SK-N-SH (cell line): ENCODE results near the gene MDM4. TPM values are rescaled to one million over a fixed set of nuclear protein-coding genes. Genes with fewer than 3 reads are reported as not detected.

Source experiments
- CTCF ChIA-PET: fragments of 300-600, 350-600 bp; formaldehyde crosslinking; extraction: SDS; loops from one replicate; lab custom pipeline; 2021; lab: Yijun Ruan, JAX
- POLR2A ChIA-PET: fragments of 350-600 bp; sonication (Branson Sonifier 250); formaldehyde crosslinking; extraction: SDS; loops from one replicate; lab custom pipeline; 2020; ENCODE audit warnings: antibody characterized with exemption, inconsistent platforms; lab: Yijun Ruan, JAX
- DNase-seq: peaks from one replicate; pipeline ENCODE4 v3.0.0; 2012
- H2AFZ ChIP-seq: fragments of 200-600 bp; sonication (generic); 2 replicates; pipeline ENCODE4 v1.8.1; 2016; ENCODE audit warnings: antibody characterized with exemption, mild to moderate bottlenecking, low read depth
- H3F3A ChIP-seq: fragments of 200-600 bp; sonication (generic); replicated peaks from 2 replicates; pipeline ENCODE3; 2016; ENCODE audit warnings: antibody characterized with exemption, mild to moderate bottlenecking; ENCODE audit not compliant: insufficient read depth
- H3K27ac ChIP-seq, 2 experiments: fragments of 200-500 bp in 1 of 2; fragments of 200-600 bp in 1 of 2; sonication (Bioruptor generic) in 1 of 2; sonication (generic), shearing (Covaris generic) in 1 of 2; 2 replicates each; pipeline versions ENCODE4 v1.5.1 to v1.6.1; 2014 to 2016; ENCODE audit warnings: low read depth in 2 of 2, inconsistent platforms in 1 of 2, low read length in 1 of 2, mild to moderate bottlenecking in 1 of 2, mixed read lengths in 1 of 2
- H3K27me3 ChIP-seq: fragments of 200-600 bp; sonication (generic), shearing (Covaris generic); 2 replicates; pipeline ENCODE4 v1.6.1; 2016; ENCODE audit warnings: mixed run types; ENCODE audit not compliant: insufficient read depth
- H3K36me3 ChIP-seq, 2 experiments: fragments of 200-500 bp in 1 of 2; fragments of 200-600 bp in 1 of 2; sonication (Bioruptor generic) in 1 of 2; sonication (generic) in 1 of 2; replicated peaks in 1 of 2; 2 replicates each; pipeline versions ENCODE3 to v1.5.1; 2014 to 2016; ENCODE audit warnings: low read length in 1 of 2, mild to moderate bottlenecking in 1 of 2; ENCODE audit not compliant: insufficient read depth in 2 of 2, control insufficient read depth in 1 of 2
- H3K4me1 ChIP-seq, 2 experiments: fragments of 200-500 bp in 1 of 2; fragments of 200-600 bp in 1 of 2; sonication (Bioruptor generic) in 1 of 2; sonication (generic), shearing (Covaris generic) in 1 of 2; 2 replicates each; pipeline versions ENCODE4 v1.5.1 to v1.6.1; 2014 to 2016; ENCODE audit warnings: low read depth in 1 of 2, low read length in 1 of 2, mixed run types in 1 of 2; ENCODE audit not compliant: insufficient read depth in 2 of 2, control insufficient read depth in 1 of 2
- H3K4me2 ChIP-seq: fragments of 200-600 bp; sonication (generic), shearing (Covaris generic); 2 replicates; pipeline ENCODE4 v1.6.1; 2017; ENCODE audit warnings: mixed run types
- H3K4me3 ChIP-seq, 2 experiments: fragments of 200-500 bp in 1 of 2; fragments of 200-600 bp in 1 of 2; sonication (Bioruptor generic) in 1 of 2; sonication (generic), shearing (Covaris generic) in 1 of 2; 2 replicates each; pipeline versions ENCODE4 v1.5.1 to v1.8.1; 2014 to 2016; ENCODE audit warnings: low read depth in 2 of 2, inconsistent platforms in 1 of 2, low read length in 1 of 2, mild to moderate bottlenecking in 1 of 2, mixed read lengths in 1 of 2, moderate library complexity in 1 of 2
- H3K79me2 ChIP-seq: fragments of 200-600 bp; sonication (generic); 2 replicates; pipeline ENCODE4 v1.8.1; 2017; ENCODE audit warnings: mild to moderate bottlenecking; ENCODE audit not compliant: insufficient read depth
- H3K9ac ChIP-seq: fragments of 200-600 bp; sonication (generic); 2 replicates; pipeline ENCODE4 v1.6.1; 2017; ENCODE audit warnings: mixed run types
- H3K9me2 ChIP-seq: fragments of 200-600 bp; sonication (generic); 2 replicates; pipeline ENCODE4 v1.6.1; 2017; ENCODE audit warnings: mixed run types
- H3K9me3 ChIP-seq: fragments of 200-600 bp; sonication (generic); 2 replicates; pipeline ENCODE4 v1.6.1; 2017; ENCODE audit warnings: mixed run types, mild to moderate bottlenecking, moderate library complexity
- H4K20me1 ChIP-seq: fragments of 200-600 bp; sonication (generic); 2 replicates; pipeline ENCODE4 v1.6.1; 2017; ENCODE audit warnings: mild to moderate bottlenecking, mixed run types; ENCODE audit not compliant: insufficient read depth
- CTCF ChIP-seq: fragments of 200-600 bp; sonication (generic); IDR thresholded peaks from 2 replicates; pipeline ENCODE4 v1.6.1; 2017; ENCODE audit warnings: antibody characterized with exemption, mild to moderate bottlenecking, moderate library complexity
- ELF1 ChIP-seq: IDR thresholded peaks from 2 replicates; pipeline ENCODE4 v1.4.0; 2012
- EZH2phosphoT487 ChIP-seq: fragments of 200-600 bp; sonication (generic); IDR thresholded peaks from 2 replicates; pipeline ENCODE4 v1.6.1; 2017; ENCODE audit warnings: low read depth, mixed run types, mild to moderate bottlenecking, antibody characterized with exemption, moderate library complexity, borderline replicate concordance
- FOSL2 ChIP-seq: IDR thresholded peaks from 2 replicates; pipeline ENCODE4 v1.4.0; 2012; ENCODE audit warnings: low read depth, mild to moderate bottlenecking, moderate library complexity, borderline replicate concordance
- GABPA ChIP-seq: IDR thresholded peaks from 2 replicates; pipeline ENCODE4 v1.4.0; 2012; ENCODE audit warnings: low read depth, mild to moderate bottlenecking
- POLR2AphosphoS5 ChIP-seq: IDR thresholded peaks from 2 replicates; pipeline ENCODE4 v1.6.1; 2012; ENCODE audit warnings: low read depth, low read length
- REST ChIP-seq: IDR thresholded peaks from 2 replicates; pipeline ENCODE4 v1.6.1; 2012; ENCODE audit warnings: mild to moderate bottlenecking, low read depth, low read length, moderate library complexity
- RXRA ChIP-seq: IDR thresholded peaks from 2 replicates; pipeline ENCODE4 v1.4.0; 2012; ENCODE audit warnings: low read depth, mild to moderate bottlenecking, borderline replicate concordance
- SIN3A ChIP-seq: IDR thresholded peaks from 2 replicates; pipeline ENCODE4 v1.6.1; 2012; ENCODE audit warnings: low read depth, mild to moderate bottlenecking, low read length, moderate library complexity, borderline replicate concordance
- TEAD4 ChIP-seq: IDR thresholded peaks from 2 replicates; pipeline ENCODE4 v1.4.0; 2012; ENCODE audit warnings: mild to moderate bottlenecking, borderline replicate concordance; ENCODE audit not compliant: insufficient read depth
- USF1 ChIP-seq: IDR thresholded peaks from 2 replicates; pipeline ENCODE4 v1.4.0; 2012; ENCODE audit warnings: low read depth, borderline replicate concordance
- WGBS: methylation state at CpG from one replicate; pipeline ENCODE4 v1.1.6; 2017; ENCODE audit warnings: low lambda C conversion rate; 5-methylcytosine and 5-hydroxymethylcytosine counted together
- polyA plus RNA-seq, 3 experiments: library from polyadenylated mRNA; depleted of rRNA; stranded (reverse); fragments of >200 nt; gene quantifications; 2 replicates each; pipeline ENCODE4 v1.2.3, GENCODE V29; 2012

The MDM4 gene
- polyA plus RNA-seq, 1 of the 3 experiments (the other 2 are of a cell fraction) = 6.2 TPM

- Histone ChIP-seq H3K27ac (no peak overlapping the region), H3K4me1 (no peaks in the 10 kb centered on the region; a peak in 1 of 4 replicates), H3K27me3 (no peaks in the 10 kb centered on the region), H3K4me2 (no peak overlapping the region), H3K4me3 (no peak overlapping the region), H4K20me1 (no peaks in the 10 kb centered on the region), H3K79me2 (no peaks in the 10 kb centered on the region), H3K9me2 (no peaks in the 10 kb centered on the region), H3F3A (no peaks in the 10 kb centered on the region), H3K36me3 (peaks cover 0 to 3% of the 10 kb centered on the region in 2 experiments), H2AFZ (no peak overlapping the region), H3K9me3 (no peaks in the 10 kb centered on the region), H3K9ac (no peak overlapping the region)
- 94% methylated on average over 4 of the region's 4 CpGs for WGBS
- CTCF ChIA-PET = interaction anchor here (0.9 to 18.4 kb wide), 27 partner anchors 11 to 397 kb away, joined by 3 to 568 read pairs (median 9); no protein-coding TSS in a partner anchor
- POLR2A ChIA-PET = no interaction called here
- DNase-seq = no peak
- no peak for TF ChIP-seq EZH2phosphoT487
- TF ChIP-seq RXRA = no peak
- TF ChIP-seq ELF1 = no peak
- no peak for TF ChIP-seq FOSL2
- no peak for TF ChIP-seq GABPA
- TF ChIP-seq CTCF = no peak
- TF ChIP-seq REST = no peak
- TF ChIP-seq USF1 = no peak
- TF ChIP-seq TEAD4 = no peak
- TF ChIP-seq POLR2AphosphoS5 = no peak
- no peak for TF ChIP-seq SIN3A
Measured at GRCh38 chr1:204564835-204565234, 48.6 kb downstream of the MDM4 start.
